ENCODE results near the gene SH3GLB2. TPM values are rescaled to one million over a fixed set of nuclear protein-coding genes. Genes with fewer than 3 reads are reported as not detected.
A peak's percentile ranks its signal among the peaks of the same experiment; 100 is the strongest.

The SH3GLB2 gene
- total RNA-seq, 2 donors from 2014 or later, result 86.9 to 98.1 TPM

- Mint-ChIP-seq H3K27ac (no peak overlapping the region), H3K27me3 (ENCODE audit: insufficient read depth) (no peaks in the 10 kb centered on the region), H3K4me3 (no peak overlapping the region), H3K4me1 (no peaks in the 10 kb centered on the region), H3K9me3 (no peaks in the 10 kb centered on the region), H3K36me3 (ENCODE audit: low read depth) (peaks cover 39% of the 10 kb centered on the region)
- TF ChIP-seq, protein P1, sequence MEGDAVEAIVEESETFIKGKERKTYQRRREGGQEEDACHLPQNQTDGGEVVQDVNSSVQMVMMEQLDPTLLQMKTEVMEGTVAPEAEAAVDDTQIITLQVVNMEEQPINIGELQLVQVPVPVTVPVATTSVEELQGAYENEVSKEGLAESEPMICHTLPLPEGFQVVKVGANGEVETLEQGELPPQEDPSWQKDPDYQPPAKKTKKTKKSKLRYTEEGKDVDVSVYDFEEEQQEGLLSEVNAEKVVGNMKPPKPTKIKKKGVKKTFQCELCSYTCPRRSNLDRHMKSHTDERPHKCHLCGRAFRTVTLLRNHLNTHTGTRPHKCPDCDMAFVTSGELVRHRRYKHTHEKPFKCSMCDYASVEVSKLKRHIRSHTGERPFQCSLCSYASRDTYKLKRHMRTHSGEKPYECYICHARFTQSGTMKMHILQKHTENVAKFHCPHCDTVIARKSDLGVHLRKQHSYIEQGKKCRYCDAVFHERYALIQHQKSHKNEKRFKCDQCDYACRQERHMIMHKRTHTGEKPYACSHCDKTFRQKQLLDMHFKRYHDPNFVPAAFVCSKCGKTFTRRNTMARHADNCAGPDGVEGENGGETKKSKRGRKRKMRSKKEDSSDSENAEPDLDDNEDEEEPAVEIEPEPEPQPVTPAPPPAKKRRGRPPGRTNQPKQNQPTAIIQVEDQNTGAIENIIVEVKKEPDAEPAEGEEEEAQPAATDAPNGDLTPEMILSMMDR (conservative IDR thresholded peaks at IDR 0.05), result no peak
- Histone ChIP-seq H3K9me3 (ENCODE audit: control insufficient read depth, low read length) (no peaks in the 10 kb centered on the region), H3K27ac (ENCODE audit: low read depth, low read length) (no peak overlapping the region), H3K36me3 (ENCODE audit: control insufficient read depth, insufficient read depth, low read length) (peaks cover 35% of the 10 kb centered on the region), H3K4me3 (ENCODE audit: low read length) (no peak overlapping the region), H3K27me3 (ENCODE audit: control insufficient read depth, insufficient read depth, low read length, poor library complexity, severe bottlenecking) (no peaks in the 10 kb centered on the region), H3K9ac (ENCODE audit: extremely low read depth, low read length, poor library complexity, severe bottlenecking) (no peak overlapping the region), H3K4me1 (ENCODE audit: control insufficient read depth, insufficient read depth, low read length) (no peaks in the 10 kb centered on the region)
- WGBS, 2 experiments (ENCODE audit: insufficient coverage in 1 of 2, insufficient read length in 1 of 2), result 91 to 98% methylated on average over 5 to 6 of the region's 6 CpGs
- no peak for DNase-seq
Observed at GRCh38 chr9:129008469-129008965, 19.6 kb downstream of the SH3GLB2 start.

GRCh38 chr9:129007766-129008468, 20.2 kb downstream of the SH3GLB2 start:
- Mint-ChIP-seq H3K9me3 (no peaks in the 10 kb centered on the region), H3K4me3 (no peak overlapping the region), H3K27me3 (ENCODE audit: insufficient read depth) (no peaks in the 10 kb centered on the region), H3K36me3 (ENCODE audit: low read depth) (peaks cover 45% of the 10 kb centered on the region), H3K27ac (no peak overlapping the region), H3K4me1 (no peaks in the 10 kb centered on the region)
- no peaks in the 10 kb centered on the region for H3K9me3 ChIP-seq (ENCODE audit: control insufficient read depth, low read length)
- no peak overlapping the region for H3K27ac ChIP-seq (ENCODE audit: low read depth, low read length)
- peaks cover 36% of the 10 kb centered on the region for H3K36me3 ChIP-seq (ENCODE audit: control insufficient read depth, insufficient read depth, low read length)
- 93 to 100% methylated on average over 3 to 18 of the region's 18 CpGs for WGBS, 2 experiments (ENCODE audit: insufficient coverage in 1 of 2, insufficient read length in 1 of 2)
- no peak overlapping the region for H3K9ac ChIP-seq (ENCODE audit: extremely low read depth, low read length, poor library complexity, severe bottlenecking)
- no peak for DNase-seq
- H3K27me3 ChIP-seq (ENCODE audit: control insufficient read depth, insufficient read depth, low read length, poor library complexity, severe bottlenecking), result no peaks in the 10 kb centered on the region
- H3K4me1 ChIP-seq (ENCODE audit: control insufficient read depth, insufficient read depth, low read length), result no peaks in the 10 kb centered on the region
- H3K4me3 ChIP-seq (ENCODE audit: low read length), result no peak overlapping the region
- TF ChIP-seq, protein P1 (conservative IDR thresholded peaks at IDR 0.05), result no peak

- 95 to 96% methylated on average over 13 to 14 of the region's 14 CpGs for WGBS, 2 experiments (ENCODE audit: insufficient coverage in 1 of 2, insufficient read length in 1 of 2)
- Mint-ChIP-seq H3K4me1 (no peaks in the 10 kb centered on the region), H3K4me3 (no peak overlapping the region), H3K27ac (no peak overlapping the region), H3K27me3 (ENCODE audit: insufficient read depth) (no peaks in the 10 kb centered on the region), H3K36me3 (ENCODE audit: low read depth) (peaks cover 49% of the 10 kb centered on the region), H3K9me3 (no peaks in the 10 kb centered on the region)
- Histone ChIP-seq H3K27me3 (ENCODE audit: control insufficient read depth, insufficient read depth, low read length, poor library complexity, severe bottlenecking) (no peaks in the 10 kb centered on the region), H3K9me3 (ENCODE audit: control insufficient read depth, low read length) (no peaks in the 10 kb centered on the region), H3K27ac (ENCODE audit: low read depth, low read length) (no peak overlapping the region), H3K4me3 (ENCODE audit: low read length) (no peak overlapping the region), H3K9ac (ENCODE audit: extremely low read depth, low read length, poor library complexity, severe bottlenecking) (no peak overlapping the region), H3K36me3 (ENCODE audit: control insufficient read depth, insufficient read depth, low read length) (peaks cover 44% of the 10 kb centered on the region), H3K4me1 (ENCODE audit: control insufficient read depth, insufficient read depth, low read length) (no peaks in the 10 kb centered on the region)
- no peak for DNase-seq
- TF ChIP-seq, protein P1 (conservative IDR thresholded peaks at IDR 0.05), result peak; percentile 23
Observed at GRCh38 chr9:129007035-129007765, 20.9 kb downstream of the SH3GLB2 start.

Measured in endodermal cell (in vitro differentiated cells).